Endothelial cell of umbilical vein (primary cell): ENCODE measurements around the gene SAXO1. TPM values are rescaled to one million over a fixed set of nuclear protein-coding genes. Genes with fewer than 3 reads are reported as not detected.

Experiments used
- BruUV-seq: library from RNA; stranded (reverse); fragments of 400-500 nt; replicated peaks from 2 replicates; lab custom pipeline; 2021; lab: Mats Ljungman, UMichigan
- CTCF ChIA-PET: fragments of 300-600, 350-600 bp; sonication (Branson Sonifier 250); formaldehyde crosslinking; loops from one replicate; lab custom pipeline; 2021; ENCODE audit warnings: antibody characterized with exemption, inconsistent platforms; lab: Charles Lee
- POLR2A ChIA-PET: fragments of 300-600, 350-600 bp; sonication (Branson Sonifier 250); formaldehyde crosslinking; loops from one replicate; lab custom pipeline; 2021; ENCODE audit warnings: antibody characterized with exemption, inconsistent platforms; lab: Charles Lee
- DNase-seq: peaks from one replicate; pipeline ENCODE4 v3.0.0-alpha.2; 2011; ENCODE audit warnings: low read depth, low spot score
- FAIRE-seq: peaks from 2 replicates; lab custom pipeline; 2011; peaks lifted over from hg19 to GRCh38; lab: Jason Lieb, UNC
- H2AFZ ChIP-seq: 2 replicates; pipeline ENCODE4 v1.6.0; 2012; ENCODE audit warnings: low read depth, low read length, control low read depth, inconsistent platforms
- H3K27ac ChIP-seq: 2 replicates; pipeline ENCODE4 v1.5.1; 2011; ENCODE audit warnings: low read depth, mild to moderate bottlenecking, control low read depth, low read length, moderate library complexity; ENCODE audit not compliant: insufficient read depth
- H3K27me3 ChIP-seq, 2 experiments: 2 replicates each; pipeline versions ENCODE4 v1.6.0 to v1.6.1; 2011; ENCODE audit warnings: low read length in 2 of 2, mixed read lengths in 1 of 2; ENCODE audit not compliant: control insufficient read depth in 2 of 2, insufficient read depth in 2 of 2
- H3K36me3 ChIP-seq, 2 experiments: 2 replicates in 1 of 2; 3 replicates in 1 of 2; pipeline ENCODE4 v1.5.1; 2011; ENCODE audit warnings: low read length in 2 of 2, mild to moderate bottlenecking in 1 of 2, moderate library complexity in 1 of 2; ENCODE audit not compliant: control insufficient read depth in 2 of 2, insufficient read depth in 2 of 2; ENCODE audit errors: extremely low read depth in 1 of 2
- H3K4me1 ChIP-seq: 3 replicates; pipeline ENCODE4 v1.5.1; 2011; ENCODE audit warnings: mild to moderate bottlenecking, low read length; ENCODE audit not compliant: control insufficient read depth, insufficient read depth; ENCODE audit errors: extremely low read depth
- H3K4me2 ChIP-seq: 2 replicates; pipeline ENCODE4 v1.6.1; 2011; ENCODE audit warnings: low read length, control low read depth, mixed read lengths; ENCODE audit not compliant: insufficient read depth
- H3K4me3 ChIP-seq, 3 experiments: fragments of 200-600 bp in 1 of 3; sonication (generic), shearing (Covaris generic) in 1 of 3; replicated peaks in 1 of 3; 2 replicates each; pipeline ENCODE4 v1.5.1; 2011 to 2016; ENCODE audit warnings: control low read depth in 3 of 3, low read length in 3 of 3, mild to moderate bottlenecking in 2 of 3, inconsistent platforms in 1 of 3, low read depth in 1 of 3, moderate library complexity in 1 of 3; ENCODE audit not compliant: insufficient read depth in 1 of 3
- H3K79me2 ChIP-seq: 2 replicates; pipeline ENCODE4 v1.6.0; 2012; ENCODE audit warnings: low read length, inconsistent platforms; ENCODE audit not compliant: control insufficient read depth, insufficient read depth
- H3K9ac ChIP-seq: replicated peaks from 2 replicates; pipeline ENCODE3; 2011; ENCODE audit warnings: low read length, control low read depth; ENCODE audit not compliant: insufficient read depth; ENCODE audit errors: extremely low read depth
- H3K9me1 ChIP-seq: replicated peaks from 3 replicates; pipeline ENCODE4 v1.6.0; 2011; ENCODE audit warnings: mild to moderate bottlenecking, low read length; ENCODE audit not compliant: control insufficient read depth, insufficient read depth; ENCODE audit errors: extremely low read depth
- H3K9me3 ChIP-seq: replicated peaks from 2 replicates; pipeline ENCODE4 v1.5.1; 2012; ENCODE audit warnings: low read length, inconsistent platforms; ENCODE audit not compliant: control insufficient read depth, insufficient read depth
- H4K20me1 ChIP-seq: replicated peaks from 2 replicates; pipeline ENCODE3; 2011; ENCODE audit warnings: mild to moderate bottlenecking, low read length; ENCODE audit not compliant: control insufficient read depth, insufficient read depth; ENCODE audit errors: extremely low read depth
- EZH2 ChIP-seq: IDR thresholded peaks from 2 replicates; pipeline ENCODE4 v1.6.1; 2012; ENCODE audit warnings: borderline replicate concordance, low read depth, mild to moderate bottlenecking, moderate library complexity, low read length, inconsistent platforms; ENCODE audit not compliant: severe bottlenecking
- FOS ChIP-seq: IDR thresholded peaks from 2 replicates; pipeline ENCODE4 v1.6.1; 2011; ENCODE audit warnings: mild to moderate bottlenecking, low read length, moderate library complexity, borderline replicate concordance; ENCODE audit not compliant: insufficient read depth
- GATA2 ChIP-seq: IDR thresholded peaks from 2 replicates; pipeline ENCODE4 v1.7.0; 2011; ENCODE audit warnings: low read depth, mild to moderate bottlenecking, moderate library complexity, mixed read lengths, low read length; ENCODE audit not compliant: insufficient read length, insufficient read depth
- JUN ChIP-seq: IDR thresholded peaks from 2 replicates; pipeline ENCODE4 v1.6.1; 2011; ENCODE audit warnings: borderline replicate concordance, low read depth; ENCODE audit not compliant: insufficient read length, insufficient read depth
- MYC ChIP-seq: IDR thresholded peaks from one replicate; pipeline ENCODE4 v1.6.1; 2011; ENCODE audit warnings: mild to moderate bottlenecking, low read depth, low read length
- POLR2A ChIP-seq: IDR thresholded peaks from 2 replicates; pipeline ENCODE4 v1.6.1; 2012; ENCODE audit warnings: low read depth, mild to moderate bottlenecking, control low read depth, low read length
- POLR2AphosphoS5 ChIP-seq: IDR thresholded peaks from 2 replicates; pipeline ENCODE4 v1.6.1; 2012; ENCODE audit warnings: low read depth, mild to moderate bottlenecking, control low read depth, low read length, moderate library complexity; ENCODE audit not compliant: insufficient read depth
- dilution Hi-C: fragments of 300-500 bp; cut with MboI; formaldehyde crosslinking; loops from one replicate; pipeline ENCODE4 v1.15.0; 2019; ENCODE audit warnings: low sequenced_read_pairs; ENCODE audit not compliant: extremely low pct_ligation_motif_present
- intact Hi-C: fragments of 100-400 bp; cut with micrococcal nuclease; formaldehyde crosslinking; loops from one replicate; pipeline ENCODE4 v1.10.0; 2022
- polyA plus RNA-seq, 4 experiments: library from polyadenylated mRNA; depleted of rRNA in 3 of 4; stranded (reverse) in 3 of 4; unstranded in 1 of 4; fragments of >200 nt; gene quantifications; 2 replicates each; pipeline versions ENCODE4 v1.2.1 to v1.2.3, GENCODE V29; 2011 to 2012; ENCODE audit warnings: missing spikeins in 1 of 4
- total RNA-seq: library from RNA; stranded (reverse); gene quantifications from 2 replicates; pipeline ENCODE4 v1.2.3, GENCODE V29; 2021
- TF ChIP-seq, protein P1 (sequence below): IDR thresholded peaks from 2 replicates; pipeline ENCODE4 v1.6.1; 2011; ENCODE audit not compliant: insufficient read depth, insufficient read length
- TF ChIP-seq, protein P2 (sequence below), 2 donors: IDR thresholded peaks; 1 replicate in 1 of 2; 2 replicates in 1 of 2; pipeline ENCODE4 v1.5.1; 2011; ENCODE audit warnings: low read length in 2 of 2, mild to moderate bottlenecking in 2 of 2, moderate library complexity in 2 of 2, control low read depth in 1 of 2, inconsistent platforms in 1 of 2, low read depth in 1 of 2; ENCODE audit not compliant: insufficient read depth in 1 of 2; ENCODE audit errors: extremely low read depth in 1 of 2

Gene SAXO1
- total and polyA plus RNA-seq, 2 donors (not counting 3 experiments of a cell fraction or from before 2014, with no cell fraction given), result not detected

GRCh38 chr9:18910916-18911315 is 122.1 kb downstream of the SAXO1 start:
- dilution Hi-C loops (no loop called here), intact Hi-C loops (no loop called here)
- Histone ChIP-seq H3K4me2 (no peak overlapping the region), H3K9me3 (no peaks in the 10 kb centered on the region), H3K27me3 (no peaks in the 10 kb centered on the region), H3K4me3 (no peak overlapping the region), H3K36me3 (peaks cover 0 to 2% of the 10 kb centered on the region in 2 experiments), H3K27ac (no peak overlapping the region), H3K9ac (no peak overlapping the region), H4K20me1 (no peaks in the 10 kb centered on the region), H3K4me1 (no peaks in the 10 kb centered on the region), H2AFZ (no peak overlapping the region), H3K79me2 (no peaks in the 10 kb centered on the region), H3K9me1 (no peaks in the 10 kb centered on the region)
- no peak for TF ChIP-seq GATA2
- TF ChIP-seq MYC, result no peak
- no peak for TF ChIP-seq POLR2AphosphoS5
- TF ChIP-seq POLR2A, result no peak
- no peak for TF ChIP-seq EZH2
- TF ChIP-seq, protein P1, sequence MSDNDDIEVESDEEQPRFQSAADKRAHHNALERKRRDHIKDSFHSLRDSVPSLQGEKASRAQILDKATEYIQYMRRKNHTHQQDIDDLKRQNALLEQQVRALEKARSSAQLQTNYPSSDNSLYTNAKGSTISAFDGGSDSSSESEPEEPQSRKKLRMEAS, result no peak
- TF ChIP-seq, protein P2, sequence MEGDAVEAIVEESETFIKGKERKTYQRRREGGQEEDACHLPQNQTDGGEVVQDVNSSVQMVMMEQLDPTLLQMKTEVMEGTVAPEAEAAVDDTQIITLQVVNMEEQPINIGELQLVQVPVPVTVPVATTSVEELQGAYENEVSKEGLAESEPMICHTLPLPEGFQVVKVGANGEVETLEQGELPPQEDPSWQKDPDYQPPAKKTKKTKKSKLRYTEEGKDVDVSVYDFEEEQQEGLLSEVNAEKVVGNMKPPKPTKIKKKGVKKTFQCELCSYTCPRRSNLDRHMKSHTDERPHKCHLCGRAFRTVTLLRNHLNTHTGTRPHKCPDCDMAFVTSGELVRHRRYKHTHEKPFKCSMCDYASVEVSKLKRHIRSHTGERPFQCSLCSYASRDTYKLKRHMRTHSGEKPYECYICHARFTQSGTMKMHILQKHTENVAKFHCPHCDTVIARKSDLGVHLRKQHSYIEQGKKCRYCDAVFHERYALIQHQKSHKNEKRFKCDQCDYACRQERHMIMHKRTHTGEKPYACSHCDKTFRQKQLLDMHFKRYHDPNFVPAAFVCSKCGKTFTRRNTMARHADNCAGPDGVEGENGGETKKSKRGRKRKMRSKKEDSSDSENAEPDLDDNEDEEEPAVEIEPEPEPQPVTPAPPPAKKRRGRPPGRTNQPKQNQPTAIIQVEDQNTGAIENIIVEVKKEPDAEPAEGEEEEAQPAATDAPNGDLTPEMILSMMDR (IDR thresholded peaks at IDR 0.05; ENCODE audit: extremely low read depth in 1 of 2, insufficient read depth in 1 of 2, low read depth in 1 of 2, low read length in 2 of 2), result no peak
- TF ChIP-seq JUN, result no peak
- no peak for TF ChIP-seq FOS
- FAIRE-seq (no peak), DNase-seq (no peak)
- CTCF ChIA-PET, result interaction anchor here (1.1 kb wide), 1 partner anchor 118 kb away, joined by 3 read pairs; no protein-coding TSS in a partner anchor
- POLR2A ChIA-PET, result no interaction called here
- BruUV-seq, result no TSS peak
